RPMI8226 (cell line): ENCODE data around the gene ALOX12B.

Source experiments
- DNase-seq: peaks from one replicate; pipeline ENCODE4 v3.0.0-alpha.2; 2015

The ALOX12B gene

GRCh38 chr17:8087075-8087951 lies at the start of gene ALOX12B:
TSS of gene ALOX12B (minus strand) at chr17:8087716. CDS start at chr17:8087442, 274 bp downstream.
- DNase-seq = no peak

- no peak for DNase-seq
Measured at GRCh38 chr17:8133941-8134340, 46.4 kb upstream of the ALOX12B start.

GRCh38 chr17:8133399-8133798 lies 45.9 kb upstream of the ALOX12B start:
- DNase-seq = no peak

GRCh38 chr17:8131844-8132441 lies 44.4 kb upstream of the ALOX12B start:
- DNase-seq = no peak

- DNase-seq = no peak
Measured at GRCh38 chr17:8128125-8128784, 40.7 kb upstream of the ALOX12B start.

GRCh38 chr17:8126491-8127066 lies 39.1 kb upstream of the ALOX12B start:
- DNase-seq = peak; percentile 73

GRCh38 chr17:8125947-8126490 lies 38.5 kb upstream of the ALOX12B start:
- peak; percentile 31 for DNase-seq

GRCh38 chr17:8125154-8125946 lies 37.8 kb upstream of the ALOX12B start:
- DNase-seq = peak; percentile 69

GRCh38 chr17:8124350-8125153 lies 37.0 kb upstream of the ALOX12B start:
- DNase-seq = peak; percentile 32

- DNase-seq = peak; percentile 23
Measured at GRCh38 chr17:8123695-8124349, 36.3 kb upstream of the ALOX12B start, which contains the start of gene HES7. TSS of gene HES7 (minus strand) at chr17:8124106. CDS start at chr17:8124084, 22 bp downstream.

GRCh38 chr17:8122924-8123694 lies 35.6 kb upstream of the ALOX12B start:
- peak; percentile 71 for DNase-seq

GRCh38 chr17:8122422-8122923 lies 35.0 kb upstream of the ALOX12B start:
- peak; percentile 54 for DNase-seq

GRCh38 chr17:8121681-8122421 lies 34.3 kb upstream of the ALOX12B start:
- DNase-seq = peak; percentile 81

GRCh38 chr17:8121407-8121680 lies 33.8 kb upstream of the ALOX12B start:
- DNase-seq = no peak

GRCh38 chr17:8120520-8121406 lies 33.2 kb upstream of the ALOX12B start:
- peak; percentile 90 for DNase-seq

- peak; percentile 87 for DNase-seq
Measured at GRCh38 chr17:8119581-8120519, 32.3 kb upstream of the ALOX12B start.
